GM10266 (cell line): Measurements from ENCODE around the gene A3GALT2.

ENCODE experiments used
- DNase-seq: peaks from one replicate; pipeline ENCODE4 v3.0.0; 2012; ENCODE audit errors: extremely low spot score
- CTCF ChIP-seq: IDR thresholded peaks from 2 replicates; pipeline ENCODE4 v1.5.1; 2012; ENCODE audit warnings: mild to moderate bottlenecking, low read depth; ENCODE audit not compliant: control insufficient read depth, insufficient read depth; ENCODE audit errors: missing control alignments

A3GALT2 gene

GRCh38 chr1:33257772-33258712 lies 62.9 kb downstream of the A3GALT2 start:
- no peak for DNase-seq
- no peak for TF ChIP-seq CTCF

GRCh38 chr1:33257207-33257771 lies 63.6 kb downstream of the A3GALT2 start:
- DNase-seq: no peak
- no peak for TF ChIP-seq CTCF
